GM21360 (cell line): ENCODE measurements around the gene PLPP1.
"Not testable (repeated sequence)": the region's sequence is repeated elsewhere in the genome, so short reads cannot be mapped to it uniquely, and the experiment has no call there.

Source experiments
- ATAC-seq: cut with Tn5 transposase; IDR thresholded peaks from one replicate; pipeline ENCODE4 v1.9.1; 2021; ENCODE audit warnings: mild to moderate bottlenecking, moderate library complexity; ENCODE audit not compliant: unreplicated experiment

PLPP1 gene

GRCh38 chr5:55507574-55507973, 27.2 kb downstream of the PLPP1 start:
- no peak for ATAC-seq

- not testable (repeated sequence) for ATAC-seq
Observed at GRCh38 chr5:55505711-55506110, 29.1 kb downstream of the PLPP1 start.

GRCh38 chr5:55503917-55504316, 30.8 kb downstream of the PLPP1 start:
- ATAC-seq: not testable (repeated sequence)

DNA sequence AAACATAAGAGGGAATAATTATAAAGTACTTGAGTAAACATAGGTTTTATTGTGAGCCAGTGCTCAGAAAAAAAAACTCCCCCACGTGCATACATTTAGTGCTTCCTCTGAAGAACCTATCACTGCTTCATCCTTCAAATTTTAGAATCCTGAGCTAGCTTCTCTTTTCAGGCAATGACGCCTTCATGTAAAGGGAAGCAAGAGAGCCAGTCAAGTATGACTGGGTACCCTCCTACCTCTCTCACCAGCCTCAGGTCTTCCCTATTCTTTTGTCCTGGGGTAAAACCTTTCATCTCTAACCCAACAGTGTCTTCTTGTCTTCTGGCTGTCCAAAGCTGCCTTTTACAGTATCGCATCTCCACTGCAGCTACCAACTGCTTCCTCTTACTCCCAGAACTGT, 32.0 kb downstream of the PLPP1 start:
- no peak for ATAC-seq

- ATAC-seq: no peak
Observed at GRCh38 chr5:55498457-55498856, 36.3 kb downstream of the PLPP1 start.

DNA sequence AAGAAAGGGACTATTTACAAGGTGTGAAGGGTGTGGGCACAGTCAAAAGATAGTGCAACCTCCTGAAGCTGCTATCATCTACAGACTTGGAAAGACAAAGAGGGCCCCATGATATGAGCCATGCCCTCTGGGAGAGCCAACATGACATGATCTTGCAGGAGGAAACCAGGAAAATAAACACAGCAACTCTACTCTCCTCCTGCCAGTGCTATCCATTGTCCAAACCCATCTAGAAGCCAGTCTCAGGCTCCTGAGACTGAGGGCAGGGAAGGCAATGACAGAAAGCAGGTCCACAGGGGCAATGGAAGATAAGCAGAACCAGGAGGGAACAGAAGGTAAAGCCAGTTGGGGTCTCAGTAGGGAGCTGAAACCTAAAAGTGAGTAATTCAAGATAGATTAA, 37.1 kb downstream of the PLPP1 start:
- ATAC-seq: no peak

- no peak for ATAC-seq
Observed at GRCh38 chr5:55495216-55495615, 39.5 kb downstream of the PLPP1 start.

DNA sequence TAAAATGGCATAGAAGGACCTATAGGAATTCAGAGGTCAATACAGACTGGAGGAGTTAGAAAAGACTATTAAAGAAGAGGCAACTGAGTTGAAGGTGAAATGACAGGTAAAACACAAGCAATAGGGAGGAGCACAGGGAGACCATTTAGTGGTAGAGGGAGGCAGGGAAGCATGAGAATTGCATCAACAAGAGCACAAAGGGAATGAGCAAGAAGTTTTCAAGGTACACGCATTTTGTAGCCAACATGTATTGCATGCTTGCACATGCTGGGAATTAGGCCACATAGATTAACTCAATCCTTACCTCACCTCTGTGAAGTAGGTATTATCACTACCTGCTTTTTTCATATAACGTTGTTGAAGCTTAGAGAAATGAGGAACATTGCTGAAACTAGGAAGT, 42.3 kb downstream of the PLPP1 start:
- no peak for ATAC-seq

DNA sequence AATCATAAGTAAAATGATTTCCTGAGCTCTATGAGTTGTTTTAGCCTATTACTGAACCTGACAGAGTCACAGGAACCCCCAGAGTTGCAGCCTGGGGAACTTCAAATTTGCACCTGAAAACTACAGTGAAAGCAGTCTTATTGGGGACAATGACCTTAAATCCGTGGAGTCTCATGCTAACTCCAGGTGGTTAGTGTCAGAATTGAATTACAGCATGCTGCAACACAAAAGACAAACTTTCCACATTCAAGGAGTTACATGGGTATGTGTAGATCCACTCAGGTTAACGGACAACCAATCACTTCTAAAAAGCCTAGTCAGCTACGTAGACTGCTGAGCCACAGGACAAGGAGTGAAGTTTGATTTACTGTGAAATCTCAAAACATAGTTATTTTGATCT, 49.7 kb downstream of the PLPP1 start:
- no peak for ATAC-seq

GRCh38 chr5:55484531-55484930, 50.2 kb downstream of the PLPP1 start:
- ATAC-seq: no peak

DNA sequence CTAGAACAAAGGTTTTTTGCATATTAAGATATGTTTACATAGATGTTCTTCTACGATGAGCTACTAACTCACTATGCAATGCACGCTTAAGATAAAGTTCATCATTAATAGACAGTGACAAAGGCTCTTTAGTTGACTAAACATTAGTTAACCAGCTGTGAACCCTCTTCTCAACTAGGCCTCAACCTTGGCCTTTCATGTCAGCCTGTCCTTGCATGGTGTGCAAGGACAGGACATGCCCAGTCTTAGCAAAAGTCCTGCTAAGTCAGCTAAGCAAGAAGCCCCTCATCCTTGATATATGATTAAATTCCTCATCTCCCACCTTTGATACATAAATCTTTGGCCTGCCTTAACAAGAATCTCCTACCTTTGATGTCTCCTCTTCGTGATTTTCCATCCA, 50.9 kb downstream of the PLPP1 start:
- no peak for ATAC-seq

GRCh38 chr5:55481293-55481855, 53.4 kb downstream of the PLPP1 start:
- ATAC-seq: no peak

DNA sequence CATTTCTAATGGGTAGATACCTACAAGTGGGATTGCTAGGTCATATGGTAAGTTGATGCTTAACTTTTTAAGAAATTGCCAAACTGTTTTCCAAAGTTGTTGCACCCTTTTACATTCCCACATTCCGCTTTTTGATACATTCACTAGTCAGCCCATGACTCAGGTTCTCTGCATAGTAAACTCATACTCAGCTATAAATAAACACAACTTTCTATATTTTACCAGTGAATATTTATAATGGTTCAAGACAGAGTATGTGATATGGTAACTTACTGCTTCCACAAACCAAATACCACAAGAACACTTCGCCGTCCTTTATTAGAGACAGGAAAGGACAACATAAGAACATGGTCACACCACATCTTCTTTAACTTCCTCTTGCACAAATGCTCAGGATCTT, 54.0 kb downstream of the PLPP1 start:
- no peak for ATAC-seq

GRCh38 chr5:55472642-55473041, 62.1 kb downstream of the PLPP1 start:
- ATAC-seq: no peak

GRCh38 chr5:55471468-55471867, 63.3 kb downstream of the PLPP1 start:
- ATAC-seq: no peak

DNA sequence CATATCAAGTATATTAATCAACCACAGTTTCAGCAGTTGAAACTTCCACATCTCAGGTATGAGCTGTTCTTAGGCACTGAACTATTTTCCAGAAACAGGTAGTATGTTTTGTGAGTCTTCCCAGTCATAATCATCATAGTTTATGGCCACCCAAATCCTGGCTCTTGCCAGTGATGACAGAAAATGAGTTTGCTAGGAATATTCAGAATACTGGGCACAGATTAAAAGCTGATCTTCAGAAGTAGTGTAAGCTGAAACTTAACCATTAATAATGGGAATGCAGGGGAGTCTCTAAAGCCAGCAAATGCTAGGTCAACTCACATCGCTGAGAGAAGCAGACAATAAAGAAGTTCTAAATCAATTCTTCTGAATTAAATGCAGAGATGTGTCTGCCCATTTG, 64.5 kb downstream of the PLPP1 start:
- ATAC-seq: no peak

DNA sequence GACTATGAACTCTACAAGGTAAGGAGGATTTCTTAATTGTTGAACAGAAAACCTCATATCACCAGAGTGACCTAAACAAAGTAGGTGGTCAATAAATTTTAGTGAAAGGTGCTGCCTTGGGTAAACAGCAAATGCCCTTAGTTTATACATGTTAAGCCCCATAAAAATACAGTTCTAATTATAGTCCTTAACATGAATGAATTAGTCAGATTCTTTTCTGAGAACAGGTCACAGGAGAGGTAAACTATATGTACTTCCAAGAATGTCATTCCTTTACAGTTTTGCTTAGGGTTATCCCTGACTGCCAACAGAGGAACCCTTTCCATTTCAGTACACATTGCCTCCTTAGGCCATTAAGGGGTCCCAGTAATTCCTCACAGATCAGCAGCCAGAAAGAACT, 64.9 kb downstream of the PLPP1 start:
- ATAC-seq: no peak

GRCh38 chr5:55467862-55468551, 66.8 kb downstream of the PLPP1 start:
- ATAC-seq: no peak

DNA sequence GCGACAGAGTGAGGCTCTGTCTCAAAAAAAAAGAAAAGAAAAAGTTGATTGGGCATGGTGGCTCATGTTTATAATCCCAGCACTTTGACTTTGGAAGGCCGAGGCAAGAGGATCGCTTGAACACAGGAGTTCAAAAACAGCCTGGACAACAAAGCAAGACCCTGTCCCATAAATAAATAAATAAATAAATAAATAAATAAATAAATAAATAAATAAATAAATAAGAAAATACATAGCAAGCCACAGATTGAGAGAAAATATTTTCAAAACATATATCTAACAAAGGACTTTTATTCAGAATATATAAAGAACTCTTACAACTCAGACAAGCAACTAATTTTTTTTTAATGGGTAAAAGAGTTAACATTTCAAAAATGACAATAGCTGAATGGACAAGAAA, 71.2 kb downstream of the PLPP1 start:
- no peak for ATAC-seq

GRCh38 chr5:55459572-55459971, 75.2 kb downstream of the PLPP1 start:
- ATAC-seq: no peak

DNA sequence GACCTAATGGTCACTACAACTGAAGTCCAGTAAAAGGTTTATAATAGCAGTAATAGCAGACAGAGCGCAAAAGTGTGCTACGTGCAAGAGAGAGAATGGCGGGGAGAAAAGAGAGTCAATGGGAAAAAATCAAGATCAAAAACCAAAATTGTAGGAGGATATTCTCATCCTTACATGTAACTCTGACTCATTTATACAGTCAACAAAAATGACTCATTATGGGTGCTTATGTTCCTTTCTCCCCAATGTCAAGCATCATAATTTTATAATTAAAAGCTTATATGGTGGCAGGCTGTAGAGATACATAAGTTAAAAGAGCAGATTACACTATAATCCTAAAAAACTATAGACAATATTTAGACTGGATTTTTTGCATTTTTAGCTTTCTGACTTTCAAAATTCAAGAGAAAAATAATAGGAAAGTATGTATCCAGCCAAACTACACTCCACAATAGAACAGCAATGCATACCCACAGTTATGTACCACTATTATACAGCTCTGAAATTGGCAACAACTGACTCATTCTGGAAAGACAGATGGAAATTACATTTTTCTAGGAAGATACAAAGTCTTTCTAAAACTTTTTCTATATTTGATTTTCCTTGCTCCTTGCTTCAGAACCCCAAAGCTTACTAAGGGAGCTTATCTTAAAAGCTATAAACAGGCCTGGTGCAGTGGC, 78.4 kb downstream of the PLPP1 start:
- no peak for ATAC-seq

DNA sequence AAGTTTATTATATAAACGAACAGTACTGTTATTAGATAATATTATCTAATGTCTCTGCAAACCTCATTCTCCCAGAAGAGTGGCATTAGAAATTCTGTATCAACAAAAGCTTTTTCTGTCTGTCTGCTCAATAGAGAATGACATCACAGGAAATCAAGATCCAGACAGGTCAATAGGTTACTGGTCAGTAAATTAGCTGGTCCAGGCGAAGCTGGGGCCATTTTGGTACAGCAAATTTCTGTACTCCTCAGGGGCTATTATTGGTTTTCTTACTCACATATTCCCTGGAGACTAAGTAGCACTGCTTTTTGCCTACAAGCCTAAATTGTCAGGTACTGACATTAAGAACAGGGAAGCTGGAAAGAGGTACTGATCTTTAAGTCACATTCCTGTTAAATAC, 80.5 kb downstream of the PLPP1 start:
- no peak for ATAC-seq
